Loucy (cell line): ENCODE measurements around the gene NOXO1.
A peak's percentile ranks its signal among the peaks of the same experiment; 100 is the strongest.

Experiments
- H2AFZ ChIP-seq: fragments of 200-600 bp; sonication (generic); 2 replicates; pipeline ENCODE4 v1.6.0; 2016; ENCODE audit warnings: antibody characterized with exemption, mild to moderate bottlenecking, low read length, moderate library complexity
- H3F3A ChIP-seq: fragments of 200-600 bp; 2 replicates; pipeline ENCODE4 v1.6.0; 2016; ENCODE audit warnings: antibody characterized with exemption, low read depth, mild to moderate bottlenecking
- H3K27me3 ChIP-seq: fragments of 200-600 bp; sonication (generic); 2 replicates; pipeline ENCODE4 v1.6.1; 2014; ENCODE audit warnings: low read length, mild to moderate bottlenecking; ENCODE audit not compliant: insufficient read depth, poor library complexity, severe bottlenecking
- H3K36me3 ChIP-seq: fragments of 200-600 bp; sonication (generic); 2 replicates; pipeline ENCODE4 v1.6.1; 2016; ENCODE audit warnings: low read length; ENCODE audit not compliant: insufficient read depth
- H3K4me1 ChIP-seq: fragments of 200-600 bp; sonication (generic); 2 replicates; pipeline ENCODE4 v1.5.1; 2014; ENCODE audit warnings: low read length, mild to moderate bottlenecking; ENCODE audit not compliant: insufficient read depth, poor library complexity, severe bottlenecking
- H3K4me2 ChIP-seq: fragments of 200-600 bp; sonication (generic); 2 replicates; pipeline ENCODE4 v1.6.0; 2014; ENCODE audit warnings: antibody characterized with exemption, low read length, low read depth, mild to moderate bottlenecking; ENCODE audit not compliant: poor library complexity, severe bottlenecking
- H3K4me3 ChIP-seq: fragments of 200-600 bp; sonication (generic); 2 replicates; pipeline ENCODE4 v1.5.1; 2014; ENCODE audit warnings: low read length, mild to moderate bottlenecking, mixed read lengths; ENCODE audit not compliant: poor library complexity, severe bottlenecking
- H3K79me2 ChIP-seq: fragments of 200-600 bp; sonication (generic); 2 replicates; pipeline ENCODE4 v1.6.1; 2014; ENCODE audit warnings: low read length; ENCODE audit not compliant: insufficient read depth
- H3K9ac ChIP-seq: fragments of 200-600 bp; sonication (generic); 2 replicates; pipeline ENCODE4 v1.6.0; 2014; ENCODE audit warnings: mild to moderate bottlenecking, low read depth, low read length, moderate library complexity; ENCODE audit not compliant: poor library complexity, severe bottlenecking
- H3K9me2 ChIP-seq: fragments of 200-600 bp; sonication (generic); replicated peaks from 2 replicates; pipeline ENCODE4 v1.6.1; 2016; ENCODE audit warnings: low read depth, low read length, mixed read lengths
- H3K9me3 ChIP-seq: fragments of 200-600 bp; sonication (generic); 2 replicates; pipeline ENCODE4 v1.6.1; 2014; ENCODE audit warnings: mild to moderate bottlenecking, antibody characterized with exemption, low read length, low read depth; ENCODE audit not compliant: insufficient read depth
- H4K20me1 ChIP-seq: fragments of 200-600 bp; sonication (generic); 2 replicates; pipeline ENCODE4 v1.6.0; 2014; ENCODE audit warnings: antibody characterized with exemption, low read length, mild to moderate bottlenecking; ENCODE audit not compliant: insufficient read depth, poor library complexity, severe bottlenecking
- CTCF ChIP-seq: fragments of 200-600 bp; sonication (generic); conservative IDR thresholded peaks from 2 replicates; pipeline ENCODE4 v1.5.1; 2014; ENCODE audit warnings: mild to moderate bottlenecking, antibody characterized with exemption, low read length
- EZH2phosphoT487 ChIP-seq: fragments of 200-600 bp; IDR thresholded peaks from 2 replicates; pipeline ENCODE4 v1.6.1; 2018; ENCODE audit warnings: antibody characterized with exemption, mild to moderate bottlenecking, moderate library complexity, borderline replicate concordance

NOXO1 gene

GRCh38 chr16:1929578-1930337 lies 51.5 kb downstream of the NOXO1 start:
- TF ChIP-seq CTCF (peak; percentile 58), EZH2phosphoT487 (no peak)
- H3K79me2 ChIP-seq, result no peaks in the 10 kb centered on the region

GRCh38 chr16:1929105-1929504 lies 52.2 kb downstream of the NOXO1 start:
- Histone ChIP-seq H3K4me2 (peak overlapping the region; percentile 68), H4K20me1 (no peaks in the 10 kb centered on the region), H3K36me3 (no peaks in the 10 kb centered on the region), H3K4me1 (no peaks in the 10 kb centered on the region), H3K9ac (peak overlapping the region; percentile 72), H3K4me3 (peak overlapping the region; percentile 73), H3K9me3 (no peaks in the 10 kb centered on the region), H3F3A (no peaks in the 10 kb centered on the region), H2AFZ (peak overlapping the region; percentile 94), H3K27me3 (no peaks in the 10 kb centered on the region), H3K79me2 (no peaks in the 10 kb centered on the region), H3K9me2 (no peaks in the 10 kb centered on the region)
- TF ChIP-seq EZH2phosphoT487 (no peak), CTCF (no peak)

More at GRCh38 chr16:1929578-1930337, 51.5 kb downstream of the NOXO1 start:
- H3K36me3 ChIP-seq, result no peaks in the 10 kb centered on the region
- H3K4me2 ChIP-seq, result peak overlapping the region; percentile 68
- H3F3A ChIP-seq, result no peaks in the 10 kb centered on the region
- peak overlapping the region; percentile 94 for H2AFZ ChIP-seq
- no peaks in the 10 kb centered on the region for H4K20me1 ChIP-seq
- peak overlapping the region; percentile 73 for H3K4me3 ChIP-seq
- H3K4me1 ChIP-seq, result no peaks in the 10 kb centered on the region
- H3K9ac ChIP-seq, result peak overlapping the region; percentile 72
- no peaks in the 10 kb centered on the region for H3K9me3 ChIP-seq
- H3K27me3 ChIP-seq, result no peaks in the 10 kb centered on the region
- no peaks in the 10 kb centered on the region for H3K9me2 ChIP-seq
